B cell (primary cell): ENCODE results near the gene AGRP. TPM values are rescaled to one million over a fixed set of nuclear protein-coding genes. Genes with fewer than 3 reads are reported as not detected.

Experiments used
- ATAC-seq: fragments of 200-7000 bp; cut with Tn5 transposase; one replicate; pipeline ENCODE4 v1.10.0; 2021; ENCODE audit warnings: low read depth, mild to moderate bottlenecking, moderate number of reproducible peaks, moderate library complexity
- CTCF ChIA-PET: fragments of 350-600 bp; sonication (Branson Sonifier 250); formaldehyde crosslinking; loops from one replicate; lab custom pipeline; 2021; ENCODE audit warnings: antibody characterized with exemption, inconsistent platforms; lab: Charles Lee
- POLR2A ChIA-PET: fragments of 350-600 bp; sonication (Branson Sonifier 250); formaldehyde crosslinking; loops from one replicate; lab custom pipeline; 2021; ENCODE audit warnings: antibody characterized with exemption; lab: Charles Lee
- DNase-seq: peaks from one replicate; pipeline ENCODE4 v3.0.0; 2013
- H2AFZ ChIP-seq: 2 replicates; pipeline ENCODE4 v1.6.1; 2012; ENCODE audit warnings: mild to moderate bottlenecking, low read depth, low read length; ENCODE audit not compliant: insufficient read depth, poor library complexity, severe bottlenecking
- H3K27ac ChIP-seq, 2 donors: 1 replicate in 1 of 2; 2 replicates in 1 of 2; pipeline ENCODE4 v1.5.1; 2012 to 2013; ENCODE audit warnings: low read length in 2 of 2, mild to moderate bottlenecking in 2 of 2, moderate library complexity in 1 of 2
- H3K27me3 ChIP-seq, 4 experiments: fragments of 200-600 bp in 1 of 4; sonication (generic) in 1 of 4; replicated peaks in 1 of 4; 1 replicate in 2 of 4; 2 replicates in 2 of 4; pipeline versions ENCODE4 v1.6.1 to v1.7.0; 2013 to 2016; ENCODE audit warnings: low read length in 3 of 4, mild to moderate bottlenecking in 2 of 4, mixed read lengths in 1 of 4, moderate library complexity in 1 of 4; ENCODE audit not compliant: insufficient read depth in 4 of 4, control insufficient read depth in 3 of 4; ENCODE audit errors: control extremely low read depth in 1 of 4
- H3K36me3 ChIP-seq, 2 experiments: replicated peaks in 1 of 2; 1 replicate in 1 of 2; 2 replicates in 1 of 2; pipeline versions ENCODE4 v1.6.1 to v1.7.1; 2013; ENCODE audit warnings: low read length in 1 of 2; ENCODE audit not compliant: insufficient read depth in 2 of 2, control insufficient read depth in 1 of 2; ENCODE audit errors: control extremely low read depth in 1 of 2, extremely low read depth in 1 of 2
- H3K4me1 ChIP-seq, 2 donors: fragments of 200-600 bp in 1 of 2; sonication (generic) in 1 of 2; 1 replicate in 1 of 2; 2 replicates in 1 of 2; pipeline versions ENCODE4 v1.5.1 to v1.6.1; 2013 to 2017; ENCODE audit warnings: low read length in 2 of 2; ENCODE audit not compliant: control insufficient read depth in 2 of 2, insufficient read depth in 2 of 2
- H3K4me2 ChIP-seq: replicated peaks from 2 replicates; pipeline ENCODE3; 2012; ENCODE audit warnings: mild to moderate bottlenecking, low read depth, low read length; ENCODE audit not compliant: poor library complexity, severe bottlenecking
- H3K4me3 ChIP-seq, 5 experiments: fragments of 200-600 bp in 1 of 5; sonication (generic) in 1 of 5; 1 replicate in 3 of 5; 2 replicates in 2 of 5; pipeline versions ENCODE4 v1.5.1 to v1.7.0; 2011 to 2016; ENCODE audit warnings: low read length in 4 of 5, mild to moderate bottlenecking in 4 of 5, low read depth in 2 of 5, control low read depth in 1 of 5, moderate library complexity in 1 of 5; ENCODE audit not compliant: insufficient read depth in 1 of 5; ENCODE audit errors: control extremely low read depth in 1 of 5, extremely low read depth in 1 of 5
- H3K79me2 ChIP-seq: fragments of 200-600 bp; sonication (generic); one replicate; pipeline ENCODE4 v1.6.0; 2016; ENCODE audit warnings: low read length; ENCODE audit not compliant: control insufficient read depth, insufficient read depth
- H3K9ac ChIP-seq: fragments of 200-600 bp; sonication (generic); 2 replicates; pipeline ENCODE4 v1.6.1; 2017; ENCODE audit warnings: mild to moderate bottlenecking, low read length, moderate library complexity
- H3K9me3 ChIP-seq, 3 donors: one replicate each; pipeline versions ENCODE4 v1.6.1 to v1.7.1; 2013; ENCODE audit warnings: low read length in 2 of 3; ENCODE audit not compliant: control insufficient read depth in 2 of 3, insufficient read depth in 1 of 3; ENCODE audit errors: control extremely low read depth in 1 of 3
- H4K20me1 ChIP-seq: 2 replicates; pipeline ENCODE4 v1.6.0; 2012; ENCODE audit warnings: mild to moderate bottlenecking, low read length; ENCODE audit not compliant: insufficient read depth, control insufficient read depth, poor library complexity, severe bottlenecking
- H3K27ac Mint-ChIP-seq: one replicate; pipeline ENCODE4 v1.8.0; 2021; ENCODE audit warnings: mixed read lengths
- H3K27me3 Mint-ChIP-seq: one replicate; pipeline ENCODE4 v1.8.0; 2021; ENCODE audit warnings: mixed read lengths
- H3K4me1 Mint-ChIP-seq: one replicate; pipeline ENCODE4 v1.8.0; 2021; ENCODE audit warnings: mixed read lengths
- H3K4me3 Mint-ChIP-seq: one replicate; pipeline ENCODE4 v1.8.0; 2021; ENCODE audit warnings: mixed read lengths
- H3K9me3 Mint-ChIP-seq: one replicate; pipeline ENCODE4 v1.8.0; 2022; ENCODE audit warnings: mixed read lengths; ENCODE audit not compliant: insufficient read depth
- CTCF ChIP-seq: fragments of 200-600 bp; IDR thresholded peaks from one replicate; pipeline ENCODE4 v1.8.0; 2022; ENCODE audit warnings: antibody characterized with exemption, mild to moderate bottlenecking
- EZH2 ChIP-seq: IDR thresholded peaks from 2 replicates; pipeline ENCODE4 v1.6.1; 2012; ENCODE audit warnings: borderline replicate concordance, low read depth, mild to moderate bottlenecking, moderate library complexity, low read length; ENCODE audit not compliant: insufficient read depth, poor library complexity, severe bottlenecking
- WGBS: methylation state at CpG from one replicate; pipeline ENCODE4 v1.1.5; 2013; ENCODE audit warnings: missing lambda C conversion rate; ENCODE audit not compliant: insufficient coverage; 5-methylcytosine and 5-hydroxymethylcytosine counted together
- intact Hi-C: fragments of 100-400 bp; cut with micrococcal nuclease; formaldehyde crosslinking; loops from one replicate; pipeline ENCODE4 v1.10.0; 2022
- polyA plus RNA-seq: library from polyadenylated mRNA; depleted of rRNA; stranded (reverse); fragments of >200 nt; gene quantifications from 2 replicates; pipeline ENCODE4 v1.2.3, GENCODE V29; 2012
- total RNA-seq, 2 donors: library from RNA; stranded (reverse); fragments of 120-200 nt in 1 of 2; gene quantifications; 1 replicate in 1 of 2; 2 replicates in 1 of 2; pipeline versions ENCODE4 v1.2.3 to v1.2.4, GENCODE V29; 2013 to 2022

Gene AGRP
- total and polyA plus RNA-seq, 2 donors (not counting 1 experiment from before 2014, with no cell fraction given): not detected

DNA sequence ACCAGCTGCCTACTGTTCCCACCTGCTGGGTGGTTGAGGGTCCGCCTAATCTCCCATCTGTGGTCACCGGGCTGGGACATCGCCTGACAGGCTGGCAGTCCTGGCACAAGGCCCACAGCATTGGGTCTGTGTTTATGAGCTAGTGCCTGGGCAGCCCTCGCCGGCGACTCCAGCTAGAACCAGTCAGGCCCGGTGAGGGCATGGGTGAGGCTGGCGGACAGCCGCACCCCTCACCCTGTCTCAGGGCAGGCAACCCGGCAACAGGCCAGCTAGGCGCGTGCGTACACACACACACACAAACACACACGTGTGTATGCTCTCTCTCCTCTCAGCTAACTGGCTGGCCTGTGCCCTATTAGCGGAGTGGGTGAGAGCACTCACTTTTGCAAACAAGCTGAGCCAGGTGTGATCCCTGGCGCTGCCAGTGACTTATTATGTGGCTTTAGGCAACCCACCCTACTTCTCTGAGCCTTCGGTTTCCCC lies 42.0 kb downstream of the AGRP start:
- H3K9ac ChIP-seq: no peak overlapping the region
- no peak overlapping the region for H2AFZ ChIP-seq
- H3K79me2 ChIP-seq: peaks cover 2% of the 10 kb centered on the region
- H3K4me2 ChIP-seq: no peak overlapping the region
- H3K4me3 ChIP-seq: no peak overlapping the region
- H3K27ac Mint-ChIP-seq: no peak overlapping the region
- H3K4me3 Mint-ChIP-seq: no peak overlapping the region
- H3K27ac ChIP-seq: no peak overlapping the region
- ATAC-seq (no peak), DNase-seq (no peak)
- no peaks in the 10 kb centered on the region for H3K4me1 ChIP-seq
- H3K9me3 Mint-ChIP-seq: no peaks in the 10 kb centered on the region
- H3K36me3 ChIP-seq: peaks cover 0 to 79% of the 10 kb centered on the region in 2 experiments
- WGBS: 87% methylated on average over 17 of the region's 17 CpGs
- H3K27me3 ChIP-seq: no peaks in the 10 kb centered on the region
- TF ChIP-seq EZH2 (no peak), CTCF (no peak)
- CTCF ChIA-PET: interaction anchor here (1.2 kb wide), 1 partner anchor 13 kb away, joined by 3 read pairs; no protein-coding TSS in a partner anchor
- POLR2A ChIA-PET: no interaction called here
- peaks cover 4% of the 10 kb centered on the region for H3K4me1 Mint-ChIP-seq
- peaks cover 47% of the 10 kb centered on the region for H4K20me1 ChIP-seq
- H3K9me3 ChIP-seq: no peaks in the 10 kb centered on the region
- H3K27me3 Mint-ChIP-seq: no peaks in the 10 kb centered on the region
- intact Hi-C loops: no loop called here

- no peak for DNase-seq
- no peaks in the 10 kb centered on the region for H3K9me3 Mint-ChIP-seq
- no peak for ATAC-seq
- CTCF ChIA-PET: interaction anchor here (1.0 to 1.3 kb wide), 2 partner anchors 10 to 27 kb away, joined by 4 read pairs; no protein-coding TSS in a partner anchor
- H3K27me3 ChIP-seq: no peaks in the 10 kb centered on the region
- peaks cover 18% of the 10 kb centered on the region for H3K4me1 Mint-ChIP-seq
- H3K36me3 ChIP-seq: peaks cover 0 to 59% of the 10 kb centered on the region in 2 experiments
- H3K4me1 ChIP-seq: peaks cover 7 to 14% of the 10 kb centered on the region in 2 donors
- POLR2A ChIA-PET: no interaction called here
- TF ChIP-seq CTCF (no peak), EZH2 (no peak)
- H4K20me1 ChIP-seq: peaks cover 23% of the 10 kb centered on the region
- H3K79me2 ChIP-seq: no peaks in the 10 kb centered on the region
- H3K9me3 ChIP-seq: no peaks in the 10 kb centered on the region
- WGBS: 99% methylated on average over 19 of the region's 19 CpGs
- intact Hi-C loops: no loop called here
- no peak overlapping the region for H3K4me3 Mint-ChIP-seq
- no peak overlapping the region for H3K4me2 ChIP-seq
- H3K27me3 Mint-ChIP-seq: no peaks in the 10 kb centered on the region
- H3K9ac ChIP-seq: no peak overlapping the region
- H3K27ac ChIP-seq: no peak overlapping the region
- H3K27ac Mint-ChIP-seq: no peak overlapping the region
- no peak overlapping the region for H2AFZ ChIP-seq
- no peak overlapping the region for H3K4me3 ChIP-seq
Observed at GRCh38 chr16:67438824-67439393, 44.4 kb downstream of the AGRP start.
